H1 (cell line): ENCODE data around the gene NLN. TPM values are rescaled to one million over a fixed set of nuclear protein-coding genes. Genes with fewer than 3 reads are reported as not detected.

Experiments used
- CTCF ChIA-PET: fragments of 300-600 bp; sonication (Branson Sonifier 250); formaldehyde crosslinking; loops from one replicate; lab custom pipeline; 2021; ENCODE audit not compliant: partially characterized antibody; lab: Charles Lee
- POLR2A ChIA-PET: fragments of 300-600 bp; sonication (Branson Sonifier 250); formaldehyde crosslinking; loops from one replicate; lab custom pipeline; 2021; ENCODE audit warnings: inconsistent platforms; ENCODE audit not compliant: partially characterized antibody; lab: Charles Lee
- DNase-seq, 2 experiments: peaks; one replicate each; pipeline versions ENCODE4 v3.0.0 to v3.0.0-alpha.2; 2010 to 2022; ENCODE audit warnings: low spot score in 2 of 2, low read depth in 1 of 2, mixed read lengths in 1 of 2
- FAIRE-seq: peaks from 2 replicates; lab custom pipeline; 2011; peaks lifted over from hg19 to GRCh38; lab: Jason Lieb, UNC
- H2AFZ ChIP-seq: 2 replicates; pipeline ENCODE4 v1.8.1; 2012; ENCODE audit warnings: low read length, inconsistent platforms
- H2AK5ac ChIP-seq: 2 replicates; pipeline ENCODE4 v1.6.1; 2013; ENCODE audit warnings: low read depth, low read length
- H2BK120ac ChIP-seq: replicated peaks from 2 replicates; pipeline ENCODE3; 2013; ENCODE audit warnings: low read depth, low read length, inconsistent platforms
- H2BK12ac ChIP-seq: 2 replicates; pipeline ENCODE4 v1.6.1; 2013; ENCODE audit warnings: low read depth, low read length
- H2BK15ac ChIP-seq: 2 replicates; pipeline ENCODE4 v1.6.1; 2013; ENCODE audit warnings: low read length
- H2BK20ac ChIP-seq: 2 replicates; pipeline ENCODE4 v1.6.1; 2013; ENCODE audit warnings: low read length
- H2BK5ac ChIP-seq: 2 replicates; pipeline ENCODE4 v1.6.1; 2013; ENCODE audit warnings: low read depth, low read length
- H3K14ac ChIP-seq: 2 replicates; pipeline ENCODE4 v1.6.1; 2013; ENCODE audit warnings: inconsistent platforms; ENCODE audit not compliant: insufficient read length
- H3K18ac ChIP-seq: 2 replicates; pipeline ENCODE4 v1.6.1; 2013; ENCODE audit warnings: low read length; ENCODE audit errors: extremely low read depth
- H3K23ac ChIP-seq: 2 replicates; pipeline ENCODE4 v1.6.1; 2013; ENCODE audit warnings: inconsistent platforms; ENCODE audit not compliant: insufficient read length
- H3K23me2 ChIP-seq: 2 replicates; pipeline ENCODE4 v1.6.1; 2013; ENCODE audit warnings: low read depth, low read length
- H3K27ac ChIP-seq: 2 replicates; pipeline ENCODE4 v1.6.1; 2011; ENCODE audit warnings: low read depth, low read length, inconsistent platforms
- H3K27me3 ChIP-seq, 4 experiments: replicated peaks in 1 of 4; 1 replicate in 1 of 4; 2 replicates in 3 of 4; pipeline versions ENCODE4 v1.6.1 to v1.8.1; 2011 to 2013; ENCODE audit warnings: low read length in 3 of 4, mild to moderate bottlenecking in 3 of 4, inconsistent platforms in 2 of 4, mixed read lengths in 2 of 4, moderate library complexity in 1 of 4; ENCODE audit not compliant: control insufficient read depth in 3 of 4, insufficient read depth in 3 of 4; ENCODE audit errors: extremely low read depth in 1 of 4
- H3K36me3 ChIP-seq, 4 experiments: 2 replicates each; pipeline versions ENCODE4 v1.6.1 to v1.8.1; 2011 to 2013; ENCODE audit warnings: mild to moderate bottlenecking in 4 of 4, low read length in 3 of 4, moderate library complexity in 2 of 4, control low read depth in 1 of 4, inconsistent platforms in 1 of 4; ENCODE audit not compliant: insufficient read depth in 4 of 4, control insufficient read depth in 2 of 4
- H3K4ac ChIP-seq: replicated peaks from 2 replicates; pipeline ENCODE3; 2013; ENCODE audit warnings: low read length, low read depth, mixed read lengths, inconsistent platforms; ENCODE audit not compliant: insufficient read length
- H3K4me1 ChIP-seq, 4 experiments: replicated peaks in 1 of 4; 1 replicate in 1 of 4; 2 replicates in 3 of 4; pipeline versions ENCODE4 v1.6.1 to v1.8.1; 2011 to 2013; ENCODE audit warnings: low read length in 3 of 4, inconsistent platforms in 2 of 4, mixed read lengths in 1 of 4; ENCODE audit not compliant: insufficient read depth in 4 of 4, control insufficient read depth in 3 of 4
- H3K4me2 ChIP-seq, 2 experiments: 2 replicates each; pipeline versions ENCODE4 v1.6.1 to v1.8.1; 2011 to 2013; ENCODE audit warnings: low read depth in 2 of 2, low read length in 2 of 2, control low read depth in 1 of 2, inconsistent platforms in 1 of 2, mild to moderate bottlenecking in 1 of 2; ENCODE audit not compliant: insufficient read depth in 1 of 2
- H3K4me3 ChIP-seq, 4 experiments: fragments of 200-600, 300-600 bp in 1 of 4; sonication (generic), shearing (Covaris generic), sonication (Bioruptor Twin) in 1 of 4; 2 replicates each; pipeline versions ENCODE4 v1.5.1 to v1.8.1; 2011 to 2016; ENCODE audit warnings: low read length in 4 of 4, low read depth in 3 of 4, control low read depth in 2 of 4, inconsistent platforms in 2 of 4, mild to moderate bottlenecking in 2 of 4, mixed read lengths in 1 of 4, moderate library complexity in 1 of 4; ENCODE audit not compliant: insufficient read depth in 2 of 4; ENCODE audit errors: extremely low read depth in 1 of 4
- H3K56ac ChIP-seq: replicated peaks from 2 replicates; pipeline ENCODE3; 2013; ENCODE audit warnings: low read depth, mild to moderate bottlenecking, mixed read lengths, low read length, inconsistent platforms; ENCODE audit not compliant: insufficient read length
- H3K79me1 ChIP-seq: 2 replicates; pipeline ENCODE4 v1.6.1; 2013; ENCODE audit warnings: low read depth, low read length, control low read depth
- H3K79me2 ChIP-seq, 2 experiments: 2 replicates each; pipeline versions ENCODE4 v1.6.1 to v1.8.1; 2012 to 2013; ENCODE audit warnings: low read length in 2 of 2, mild to moderate bottlenecking in 2 of 2, inconsistent platforms in 1 of 2; ENCODE audit not compliant: insufficient read depth in 2 of 2, control insufficient read depth in 1 of 2
- H3K9ac ChIP-seq, 4 experiments: replicated peaks in 1 of 4; 1 replicate in 1 of 4; 2 replicates in 3 of 4; pipeline versions ENCODE4 v1.6.1 to v1.8.1; 2011 to 2013; ENCODE audit warnings: low read depth in 3 of 4, low read length in 3 of 4, control low read depth in 2 of 4, mild to moderate bottlenecking in 2 of 4, moderate library complexity in 2 of 4, inconsistent platforms in 1 of 4; ENCODE audit errors: extremely low read depth in 1 of 4
- H3K9me3 ChIP-seq, 2 experiments: 2 replicates each; pipeline versions ENCODE4 v1.6.1 to v1.8.1; 2012 to 2013; ENCODE audit warnings: mild to moderate bottlenecking in 2 of 2, moderate library complexity in 2 of 2, control low read depth in 1 of 2, inconsistent platforms in 1 of 2, low read depth in 1 of 2, low read length in 1 of 2, mixed read lengths in 1 of 2; ENCODE audit not compliant: insufficient read depth in 2 of 2
- H4K20me1 ChIP-seq, 2 experiments: replicated peaks in 1 of 2; 2 replicates each; pipeline versions ENCODE3 to v1.8.1; 2011 to 2013; ENCODE audit warnings: inconsistent platforms in 2 of 2, low read length in 2 of 2, mild to moderate bottlenecking in 1 of 2; ENCODE audit not compliant: insufficient read depth in 2 of 2, control insufficient read depth in 1 of 2
- H4K5ac ChIP-seq: 2 replicates; pipeline ENCODE4 v1.6.1; 2013; ENCODE audit warnings: low read length, low read depth, mixed read lengths, inconsistent platforms; ENCODE audit not compliant: insufficient read length
- H4K8ac ChIP-seq: 2 replicates; pipeline ENCODE4 v1.8.0; 2013; ENCODE audit warnings: mild to moderate bottlenecking, moderate library complexity, low read length, inconsistent platforms; ENCODE audit not compliant: insufficient read depth; ENCODE audit errors: extremely low read depth
- H4K91ac ChIP-seq: replicated peaks from 2 replicates; pipeline ENCODE3; 2013; ENCODE audit warnings: low read length, mixed read lengths, inconsistent platforms; ENCODE audit not compliant: insufficient read length
- ATF3 ChIP-seq: IDR thresholded peaks from 2 replicates; pipeline ENCODE4 v1.6.1; 2011; ENCODE audit warnings: low read depth, mild to moderate bottlenecking, low read length; ENCODE audit not compliant: insufficient read depth
- BCL11A ChIP-seq, 2 experiments: IDR thresholded peaks; one replicate each; pipeline ENCODE4 v1.6.1; 2011; ENCODE audit warnings: low read depth in 2 of 2, low read length in 2 of 2, mild to moderate bottlenecking in 2 of 2
- CHD2 ChIP-seq: IDR thresholded peaks from 2 replicates; pipeline ENCODE4 v1.6.1; 2012; ENCODE audit warnings: low read length, improper control_type of control experiment
- CTCF ChIP-seq, 3 experiments: IDR thresholded peaks; 1 replicate in 2 of 3; 2 replicates in 1 of 3; pipeline versions ENCODE4 v1.5.1 to v1.6.1; 2011; ENCODE audit warnings: low read length in 3 of 3, mild to moderate bottlenecking in 3 of 3, inconsistent platforms in 2 of 3, low read depth in 1 of 3, moderate library complexity in 1 of 3; ENCODE audit not compliant: insufficient read depth in 1 of 3; ENCODE audit errors: control extremely low read depth in 1 of 3
- HDAC6 ChIP-seq: IDR thresholded peaks from one replicate; pipeline ENCODE4 v1.7.1; 2012; ENCODE audit warnings: low read depth, mild to moderate bottlenecking, inconsistent platforms, low read length, moderate library complexity
- MAFK ChIP-seq: IDR thresholded peaks from 2 replicates; pipeline ENCODE4 v1.6.1; 2012; ENCODE audit warnings: low read depth, mild to moderate bottlenecking, improper control_type of control experiment, low read length
- SP2 ChIP-seq: IDR thresholded peaks from 2 replicates; pipeline ENCODE4 v1.6.1; 2012; ENCODE audit warnings: mild to moderate bottlenecking, low read length, inconsistent platforms
- TAF7 ChIP-seq: optimal IDR thresholded peaks from 2 replicates; pipeline ENCODE3; 2011; ENCODE audit warnings: low read depth, mild to moderate bottlenecking, inconsistent platforms, low read length, moderate library complexity, borderline replicate concordance
- TBP ChIP-seq: IDR thresholded peaks from 2 replicates; pipeline ENCODE4 v1.6.1; 2011; ENCODE audit warnings: low read depth, low read length, improper control_type of control experiment
- TCF12 ChIP-seq: IDR thresholded peaks from 2 replicates; pipeline ENCODE4 v1.6.1; 2011; ENCODE audit warnings: low read depth, mild to moderate bottlenecking, low read length
- WGBS, 2 experiments: shearing (Covaris generic) in 1 of 2; methylation state at CpG; one replicate each; pipeline versions ENCODE4 v1.1.6 to v1.1.7; 2013 to 2015; ENCODE audit warnings: low lambda C conversion rate in 2 of 2, mixed read lengths in 2 of 2, inconsistent platforms in 1 of 2, low coverage in 1 of 2, missing lambda C conversion rate in 1 of 2; ENCODE audit not compliant: insufficient replicate concordance in 2 of 2, insufficient coverage in 1 of 2, insufficient read length in 1 of 2; ENCODE audit errors: extremely low coverage in 1 of 2, missing lambda C conversion rate in 1 of 2; 5-methylcytosine and 5-hydroxymethylcytosine counted together
- polyA plus RNA-seq, 7 experiments: library from polyadenylated mRNA; depleted of rRNA in 3 of 7; stranded (reverse) in 5 of 7; unstranded in 2 of 7; fragments of >200 nt in 5 of 7; fragments of 200-250 nt in 2 of 7; gene quantifications; 1 replicate in 5 of 7; 2 replicates in 1 of 7; 4 replicates in 1 of 7; pipeline versions ENCODE4 v1.2.1 to v1.2.3, GENCODE V29; 2011 to 2013; ENCODE audit warnings: missing spikeins in 2 of 7, mixed read lengths in 2 of 7
- total RNA-seq: library from RNA; stranded (reverse); fragmentation: NEBNext Ultra II Directional; extraction: Animal tissue kit (Norgen Biotek cat#: 25700); gene quantifications from 2 replicates; pipeline ENCODE4 v1.2.1, GENCODE V29; 2021
- TF ChIP-seq, protein P1 (sequence below): IDR thresholded peaks from 2 replicates; pipeline ENCODE4 v1.6.1; 2011; ENCODE audit warnings: low read length, improper control_type of control experiment

NLN gene
- total and polyA plus RNA-seq, 2 of the 8 experiments (the other 6 are each of a cell fraction or from before 2014, with no cell fraction given), result 46.7 to 192 TPM

- no peak overlapping the region for H2AK5ac ChIP-seq
- H3K4me2 ChIP-seq, result no peak overlapping the region
- POLR2A ChIA-PET, result no interaction called here
- no peak for TF ChIP-seq HDAC6
- TF ChIP-seq MAFK, result no peak
- no peak for TF ChIP-seq BCL11A (IDR thresholded peaks at IDR 0.05; ENCODE audit: low read depth in 2 of 2, low read length in 2 of 2)
- TF ChIP-seq, protein P1, sequence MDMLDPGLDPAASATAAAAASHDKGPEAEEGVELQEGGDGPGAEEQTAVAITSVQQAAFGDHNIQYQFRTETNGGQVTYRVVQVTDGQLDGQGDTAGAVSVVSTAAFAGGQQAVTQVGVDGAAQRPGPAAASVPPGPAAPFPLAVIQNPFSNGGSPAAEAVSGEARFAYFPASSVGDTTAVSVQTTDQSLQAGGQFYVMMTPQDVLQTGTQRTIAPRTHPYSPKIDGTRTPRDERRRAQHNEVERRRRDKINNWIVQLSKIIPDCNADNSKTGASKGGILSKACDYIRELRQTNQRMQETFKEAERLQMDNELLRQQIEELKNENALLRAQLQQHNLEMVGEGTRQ, result no peak
- no peak for TF ChIP-seq TCF12
- no peak for TF ChIP-seq CTCF (IDR thresholded peaks at IDR 0.05; ENCODE audit: control extremely low read depth in 1 of 3, insufficient read depth in 1 of 3, low read depth in 1 of 3, low read length in 3 of 3)
- no peak for TF ChIP-seq ATF3
- no peak for TF ChIP-seq TAF7
- no peak for TF ChIP-seq CHD2
- no peak for TF ChIP-seq SP2
- no peak for TF ChIP-seq TBP
These were observed 149.2 kb downstream of the NLN start for GRCh38 chr5:65871182-65871581.

More at GRCh38 chr5:65871182-65871581, 149.2 kb downstream of the NLN start:
- H3K23ac ChIP-seq, result no peak overlapping the region
- H2BK12ac ChIP-seq, result no peak overlapping the region
- no peak overlapping the region for H2BK5ac ChIP-seq
- DNase-seq (no peak), FAIRE-seq (no peak)
- H3K27me3 ChIP-seq, result no peaks in the 10 kb centered on the region
- no peak overlapping the region for H2BK15ac ChIP-seq
- H2BK20ac ChIP-seq, result no peak overlapping the region
- no peak overlapping the region for H3K14ac ChIP-seq
- H3K9me3 ChIP-seq, result no peaks in the 10 kb centered on the region
- no peak overlapping the region for H3K4me3 ChIP-seq
- no peaks in the 10 kb centered on the region for H4K20me1 ChIP-seq
- H4K5ac ChIP-seq, result no peak overlapping the region
- no peak overlapping the region for H3K27ac ChIP-seq
- no peak overlapping the region for H4K91ac ChIP-seq
- H3K36me3 ChIP-seq, result no peaks in the 10 kb centered on the region
- H3K79me1 ChIP-seq, result no peaks in the 10 kb centered on the region
- no peak overlapping the region for H4K8ac ChIP-seq
- H3K18ac ChIP-seq, result no peak overlapping the region
- H3K9ac ChIP-seq, result no peak overlapping the region
- no peak overlapping the region for H2AFZ ChIP-seq
- WGBS, 2 experiments, result 96% methylated on average over 5 of the region's 5 CpGs; no CpG with 5 or more reads in 1 of the 2 experiments
- H3K4me1 ChIP-seq, result no peaks in the 10 kb centered on the region
- CTCF ChIA-PET, result interaction anchor here (0.6 kb wide), 1 partner anchor 545 kb away, joined by 3 read pairs; no protein-coding TSS in a partner anchor
- no peak overlapping the region for H2BK120ac ChIP-seq
- no peak overlapping the region for H3K56ac ChIP-seq
- H3K4ac ChIP-seq, result no peak overlapping the region
- H3K23me2 ChIP-seq, result no peaks in the 10 kb centered on the region
- H3K79me2 ChIP-seq, result no peaks in the 10 kb centered on the region
